DND-41 (cell line): ENCODE measurements around the gene TMUB2.

Experiments
- ATAC-seq: fragments of 200-7000 bp; cut with Tn5 transposase; 3 replicates; pipeline ENCODE4 v1.9.1; 2021; ENCODE audit warnings: low read depth; ENCODE audit not compliant: insufficient read depth
- DNase-seq: peaks from one replicate; pipeline ENCODE4 v3.0.0-alpha.2; 2020
- H2AFZ ChIP-seq: 2 replicates; pipeline ENCODE4 v1.6.0; 2012; ENCODE audit warnings: low read depth, low read length
- H3K27ac ChIP-seq: 2 replicates; pipeline ENCODE4 v1.5.1; 2012; ENCODE audit warnings: low read length, inconsistent platforms
- H3K27me3 ChIP-seq: fragments of 200-600 bp; sonication (generic); 2 replicates; pipeline ENCODE4 v1.6.0; 2012; ENCODE audit warnings: low read length, mild to moderate bottlenecking, inconsistent platforms; ENCODE audit not compliant: insufficient read depth, poor library complexity
- H3K36me3 ChIP-seq: 2 replicates; pipeline ENCODE4 v1.5.1; 2012; ENCODE audit warnings: low read length, inconsistent platforms; ENCODE audit not compliant: insufficient read depth
- H3K4me1 ChIP-seq: 2 replicates; pipeline ENCODE4 v1.5.1; 2012; ENCODE audit warnings: mild to moderate bottlenecking, low read length; ENCODE audit not compliant: insufficient read depth
- H3K4me2 ChIP-seq: 2 replicates; pipeline ENCODE4 v1.6.0; 2012; ENCODE audit warnings: mild to moderate bottlenecking, moderate library complexity, low read length, inconsistent platforms; ENCODE audit not compliant: insufficient read depth
- H3K4me3 ChIP-seq, 2 experiments: fragments of 200-600 bp in 1 of 2; shearing (Covaris generic) in 1 of 2; 2 replicates each; pipeline ENCODE4 v1.5.1; 2012 to 2016; ENCODE audit warnings: inconsistent platforms in 2 of 2, low read length in 2 of 2, mild to moderate bottlenecking in 2 of 2, low read depth in 1 of 2, moderate library complexity in 1 of 2
- H3K79me2 ChIP-seq: 2 replicates; pipeline ENCODE4 v1.6.0; 2012; ENCODE audit warnings: low read length, inconsistent platforms; ENCODE audit not compliant: insufficient read depth
- H3K9ac ChIP-seq: 2 replicates; pipeline ENCODE4 v1.6.0; 2012; ENCODE audit warnings: low read depth, mild to moderate bottlenecking, inconsistent platforms, low read length, moderate library complexity
- H3K9me3 ChIP-seq: 2 replicates; pipeline ENCODE4 v1.5.1; 2012; ENCODE audit warnings: low read length, moderate library complexity, mild to moderate bottlenecking, inconsistent platforms; ENCODE audit not compliant: insufficient read depth, severe bottlenecking
- H4K20me1 ChIP-seq: 2 replicates; pipeline ENCODE4 v1.6.0; 2012; ENCODE audit warnings: low read length; ENCODE audit not compliant: insufficient read depth
- CTCF ChIP-seq: IDR thresholded peaks from 2 replicates; pipeline ENCODE4 v1.5.1; 2012; ENCODE audit warnings: borderline replicate concordance, low read length, moderate library complexity, mild to moderate bottlenecking; ENCODE audit not compliant: poor library complexity, severe bottlenecking; ENCODE audit errors: extremely low read depth
- EZH2 ChIP-seq: IDR thresholded peaks from 3 replicates; pipeline ENCODE4 v1.6.1; 2012; ENCODE audit warnings: borderline replicate concordance, low read depth, mild to moderate bottlenecking, moderate library complexity, low read length, inconsistent platforms; ENCODE audit not compliant: severe bottlenecking

TMUB2 gene

DNA sequence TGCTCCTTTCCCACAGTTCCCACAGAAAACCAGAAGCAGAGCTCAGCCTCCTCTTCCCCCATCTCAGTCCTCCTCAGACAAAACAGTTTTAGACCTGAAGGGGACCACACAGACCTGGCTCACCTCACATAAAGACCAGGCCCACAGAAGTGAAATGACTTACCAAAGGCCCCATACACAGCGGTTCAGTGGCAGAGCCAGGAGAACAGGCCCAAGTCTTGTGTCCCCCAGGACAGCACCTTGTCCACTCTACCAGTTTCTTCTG is 27.4 kb downstream of the TMUB2 start:
- Histone ChIP-seq H3K4me1 (peaks cover 43% of the 10 kb centered on the region), H3K27ac (no peak overlapping the region), H3K4me3 (no peak overlapping the region), H2AFZ (no peak overlapping the region), H3K36me3 (peaks cover 83% of the 10 kb centered on the region), H3K9ac (no peak overlapping the region), H3K79me2 (peaks cover 41% of the 10 kb centered on the region), H3K4me2 (no peak overlapping the region), H4K20me1 (peaks cover 50% of the 10 kb centered on the region), H3K9me3 (no peaks in the 10 kb centered on the region), H3K27me3 (no peaks in the 10 kb centered on the region)
- no peak for DNase-seq
- ATAC-seq = no peak
- TF ChIP-seq EZH2 (no peak), CTCF (no peak)

DNA sequence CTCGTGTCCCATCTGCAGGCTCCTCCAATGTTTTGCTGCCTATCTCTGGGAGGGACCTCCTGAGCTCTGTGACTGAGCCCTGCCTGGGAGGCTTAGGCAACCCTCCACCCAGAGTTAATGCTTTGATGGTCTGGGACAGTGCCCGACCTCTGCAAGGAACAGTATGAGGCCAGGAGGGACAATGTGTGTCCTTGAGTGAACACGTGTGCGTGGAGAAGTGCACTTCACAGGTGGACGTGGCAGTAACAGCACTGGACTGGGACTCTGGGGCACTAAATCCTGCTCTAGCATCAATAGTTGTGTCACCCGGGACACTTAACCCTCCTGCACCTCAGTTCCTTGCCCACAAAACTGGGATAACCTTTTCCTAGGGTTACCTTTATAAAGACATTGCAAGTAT is 28.1 kb downstream of the TMUB2 start:
- Histone ChIP-seq H3K9me3 (no peaks in the 10 kb centered on the region), H2AFZ (no peak overlapping the region), H3K79me2 (peaks cover 44% of the 10 kb centered on the region), H3K4me2 (no peak overlapping the region), H3K36me3 (peaks cover 76% of the 10 kb centered on the region), H3K27ac (no peak overlapping the region), H3K4me1 (peaks cover 41% of the 10 kb centered on the region), H3K9ac (no peak overlapping the region), H3K4me3 (no peak overlapping the region), H3K27me3 (no peaks in the 10 kb centered on the region), H4K20me1 (peaks cover 43% of the 10 kb centered on the region)
- DNase-seq (no peak), ATAC-seq (no peak)
- no peak for TF ChIP-seq CTCF
- no peak for TF ChIP-seq EZH2

- H4K20me1 ChIP-seq = peaks cover 39% of the 10 kb centered on the region
- H3K4me1 ChIP-seq = peaks cover 31% of the 10 kb centered on the region
- H3K27ac ChIP-seq = peak overlapping the region; percentile 91
- peaks cover 65% of the 10 kb centered on the region for H3K36me3 ChIP-seq
- peak overlapping the region in 1 of 2 experiments; percentile 75; a peak in 1 of 4 replicates for H3K4me3 ChIP-seq
- H2AFZ ChIP-seq = no peak overlapping the region
- peak overlapping the region; percentile 75 for H3K9ac ChIP-seq
- peaks cover 54% of the 10 kb centered on the region for H3K79me2 ChIP-seq
- no peaks in the 10 kb centered on the region for H3K27me3 ChIP-seq
- peak overlapping the region; percentile 81; the same call in 1 of the 2 replicates for H3K4me2 ChIP-seq
- TF ChIP-seq EZH2 = no peak
- no peak for TF ChIP-seq CTCF
- ATAC-seq = no peak
- DNase-seq = peak; percentile 53
- no peaks in the 10 kb centered on the region for H3K9me3 ChIP-seq
Measured at GRCh38 chr17:44216173-44216572, 29.4 kb downstream of the TMUB2 start.

- Histone ChIP-seq H3K27ac (peak overlapping the region; percentile 91), H3K4me1 (peaks cover 31% of the 10 kb centered on the region), H3K27me3 (no peaks in the 10 kb centered on the region), H4K20me1 (peaks cover 34% of the 10 kb centered on the region), H3K4me3 (peak overlapping the region in 1 of 2 experiments; percentile 75; a peak in 2 of 4 replicates), H3K9me3 (no peaks in the 10 kb centered on the region), H3K79me2 (peaks cover 59% of the 10 kb centered on the region), H3K9ac (peak overlapping the region; percentile 75), H3K36me3 (peaks cover 59% of the 10 kb centered on the region), H2AFZ (no peak overlapping the region), H3K4me2 (peak overlapping the region; percentile 81)
- no peak for DNase-seq
- ATAC-seq = no peak
- TF ChIP-seq CTCF = no peak
- no peak for TF ChIP-seq EZH2
Measured at GRCh38 chr17:44216694-44217093, 29.9 kb downstream of the TMUB2 start.
